SKM-1 treated with dmso at 0.1 percent for 144 hours (cell line): ENCODE data around the gene ADAMTS5.

ENCODE experiments used
- DNase-seq: peaks from one replicate; lab custom pipeline; 2025; ENCODE audit not compliant: unreplicated experiment; lab: John Stamatoyannopoulos, UW

ADAMTS5 gene

DNA sequence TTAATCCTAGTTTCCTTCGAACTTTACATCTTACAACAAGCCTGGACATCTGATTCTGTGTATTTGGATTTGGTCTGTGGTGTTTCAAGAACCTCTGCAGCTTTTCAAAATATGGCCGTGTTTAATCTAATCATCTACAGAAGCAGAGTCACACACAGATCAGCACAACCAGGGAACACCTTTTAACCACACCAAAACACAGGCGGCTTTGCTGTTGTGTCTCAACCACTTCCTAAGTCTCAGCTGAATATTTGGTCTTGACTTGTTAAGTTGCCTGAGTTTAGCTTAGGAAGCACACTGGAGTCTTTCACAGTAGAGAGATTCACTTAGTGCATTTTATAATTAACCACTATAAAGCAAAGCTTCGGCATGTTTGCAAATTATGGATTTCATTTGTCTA lies 17.1 kb downstream of the ADAMTS5 start:
- DNase-seq, result no peak

GRCh38 chr21:26948194-26948593 lies 18.7 kb downstream of the ADAMTS5 start:
- DNase-seq, result no peak

- peak; percentile 34 for DNase-seq
Observed at GRCh38 chr21:26946744-26947446, 20.0 kb downstream of the ADAMTS5 start.

DNA sequence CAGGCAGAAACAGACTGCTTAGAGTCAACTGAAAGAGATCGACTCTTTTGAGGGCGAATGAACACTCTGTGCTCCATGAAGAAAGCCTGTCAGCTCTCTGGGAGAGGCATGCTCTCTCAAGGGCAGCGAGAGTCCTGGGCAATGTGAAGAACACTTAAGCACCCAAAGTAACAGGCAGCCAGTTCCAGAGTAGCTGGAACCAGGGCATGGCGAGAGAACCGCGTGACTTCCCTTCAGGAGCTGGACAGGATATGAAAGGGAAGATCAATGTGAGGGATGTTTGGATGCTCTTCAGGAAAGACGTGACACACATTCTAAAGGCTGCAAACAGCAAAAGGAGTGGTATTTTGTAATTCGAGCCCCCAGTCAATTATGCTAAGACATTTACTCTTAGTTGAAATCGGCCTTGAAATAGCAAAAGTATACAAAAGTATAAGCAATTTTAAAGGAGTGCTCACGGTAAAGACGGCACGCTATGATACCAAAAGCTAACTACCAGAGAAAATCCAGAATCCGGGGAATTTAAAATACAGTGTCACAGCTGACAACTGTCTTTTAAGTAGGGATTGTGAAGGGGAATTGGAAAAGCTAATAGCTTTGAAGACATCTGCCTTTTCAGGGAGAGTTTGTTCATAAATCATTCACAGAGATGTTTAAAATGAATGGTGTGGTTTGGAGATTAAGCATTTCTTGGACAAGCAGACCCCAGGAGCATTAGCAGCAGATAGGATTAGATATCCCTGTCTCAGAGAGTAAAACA lies 20.8 kb downstream of the ADAMTS5 start:
- no peak for DNase-seq

DNA sequence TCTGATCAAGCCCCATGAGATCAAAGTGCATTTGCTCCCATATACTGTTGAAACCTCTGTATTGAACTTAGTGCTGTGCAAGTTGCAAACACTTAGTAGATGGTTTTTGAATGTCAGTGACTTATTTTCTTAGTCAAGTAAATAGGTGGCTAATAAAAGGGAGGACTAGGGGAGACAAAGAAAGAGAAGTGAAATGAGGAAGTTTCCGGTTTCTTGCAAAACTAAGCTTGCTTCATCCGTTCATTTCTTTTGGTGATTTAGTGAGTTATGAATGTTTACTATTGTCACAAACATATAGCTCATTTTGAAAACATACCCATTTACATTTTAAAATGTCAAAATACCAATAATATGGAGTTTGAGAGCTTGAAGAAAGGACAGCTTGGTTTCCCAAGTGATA lies 23.0 kb downstream of the ADAMTS5 start:
- DNase-seq, result peak; percentile 86

DNA sequence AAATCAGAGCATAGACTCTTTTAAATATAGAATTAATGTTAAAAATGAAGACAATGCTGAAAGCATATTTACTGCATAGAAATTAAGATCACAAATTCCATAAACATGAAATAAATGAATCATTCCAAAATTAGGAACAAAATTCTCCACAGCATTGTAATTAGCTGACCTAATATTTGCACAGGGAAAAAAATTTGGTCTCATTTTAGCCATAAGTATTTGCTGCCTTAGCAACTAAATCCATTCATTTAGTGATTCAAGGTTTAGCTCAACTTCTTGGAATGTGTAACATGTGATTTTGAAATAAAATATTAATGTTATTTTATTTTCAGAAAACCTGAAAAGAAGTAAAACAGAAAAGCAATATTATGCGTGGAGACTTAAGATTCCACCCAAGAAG lies 25.5 kb downstream of the ADAMTS5 start:
- no peak for DNase-seq

DNA sequence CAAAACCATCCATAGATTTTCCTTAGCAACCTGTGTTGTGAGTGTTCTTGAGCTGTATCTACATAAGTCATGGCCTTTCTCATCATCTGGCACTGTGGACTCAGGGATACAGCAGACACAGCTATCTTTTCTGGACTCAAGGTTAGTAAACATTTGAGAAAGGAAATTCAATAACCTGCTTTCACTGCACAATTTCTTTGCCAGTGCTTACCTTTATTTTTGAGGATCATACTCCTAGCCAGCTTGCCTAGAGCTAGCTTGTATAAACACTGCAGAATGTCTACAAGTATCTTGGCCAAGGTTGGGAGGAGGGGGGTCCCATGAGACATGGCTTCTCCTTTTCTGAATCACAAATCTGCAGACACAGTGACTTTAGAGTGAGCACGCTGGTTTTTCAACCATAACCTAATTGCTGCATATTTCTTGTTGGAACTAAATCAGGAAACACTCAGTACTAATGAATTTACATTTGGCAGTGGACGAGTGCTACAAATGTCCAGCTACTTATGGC lies 27.2 kb downstream of the ADAMTS5 start:
- DNase-seq, result no peak

DNA sequence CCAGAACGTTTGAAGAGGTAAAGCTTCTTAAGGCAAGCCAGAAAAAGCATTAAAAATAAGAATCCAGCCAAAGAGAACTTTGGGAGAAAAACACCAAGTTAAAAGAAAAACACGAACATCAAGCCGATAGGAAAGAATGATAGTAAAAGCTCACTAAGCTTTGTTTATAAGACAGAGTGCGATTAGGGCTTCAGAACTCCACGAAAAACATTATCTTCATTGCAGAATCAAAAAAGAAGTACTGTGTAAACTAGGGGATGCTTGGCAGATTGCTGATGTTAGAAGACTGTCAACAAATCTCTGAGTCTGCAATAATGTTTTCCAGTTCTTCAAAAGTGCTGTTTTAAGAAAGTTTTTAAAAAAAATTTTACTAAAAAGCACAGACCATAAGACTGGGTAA lies 30.2 kb downstream of the ADAMTS5 start:
- DNase-seq, result no peak

DNA sequence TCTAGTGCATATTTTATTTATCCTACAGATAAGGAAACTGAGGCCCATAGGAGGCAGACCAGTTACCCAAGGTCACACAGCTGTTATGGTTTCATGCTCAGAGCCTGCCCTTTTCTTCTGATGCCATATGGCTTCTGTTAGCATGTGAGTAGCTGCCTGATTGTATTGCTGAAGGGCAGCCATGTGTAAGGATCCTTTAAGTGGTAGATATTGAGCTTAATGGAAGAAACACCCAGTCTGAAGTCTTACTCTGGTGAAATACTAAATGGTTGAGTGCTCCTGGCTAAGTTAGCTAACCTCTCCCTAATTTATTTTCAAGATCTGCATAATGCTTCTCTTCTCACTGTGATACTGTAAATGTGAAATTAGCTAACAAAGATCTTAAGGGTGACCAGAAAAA lies 30.9 kb downstream of the ADAMTS5 start:
- no peak for DNase-seq

DNA sequence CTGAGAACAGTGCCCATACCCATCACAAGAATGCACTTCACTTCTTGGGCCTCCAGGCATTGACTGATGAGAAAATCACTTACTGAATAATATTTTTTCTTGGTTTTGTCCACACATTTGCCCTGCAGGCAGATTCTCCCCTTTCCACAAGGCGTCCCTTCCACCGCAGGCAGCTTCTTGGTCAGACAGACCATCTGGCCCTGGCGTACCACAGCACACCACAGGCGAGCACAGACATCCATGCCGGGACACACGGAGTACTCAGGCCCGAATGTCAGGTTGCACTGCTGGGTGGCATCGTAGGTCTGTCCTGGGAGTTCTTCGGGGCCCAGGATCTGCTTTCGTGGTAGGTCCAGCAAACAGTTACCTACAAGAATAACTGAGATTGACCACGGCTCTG lies 32.5 kb downstream of the ADAMTS5 start:
- DNase-seq, result no peak

DNA sequence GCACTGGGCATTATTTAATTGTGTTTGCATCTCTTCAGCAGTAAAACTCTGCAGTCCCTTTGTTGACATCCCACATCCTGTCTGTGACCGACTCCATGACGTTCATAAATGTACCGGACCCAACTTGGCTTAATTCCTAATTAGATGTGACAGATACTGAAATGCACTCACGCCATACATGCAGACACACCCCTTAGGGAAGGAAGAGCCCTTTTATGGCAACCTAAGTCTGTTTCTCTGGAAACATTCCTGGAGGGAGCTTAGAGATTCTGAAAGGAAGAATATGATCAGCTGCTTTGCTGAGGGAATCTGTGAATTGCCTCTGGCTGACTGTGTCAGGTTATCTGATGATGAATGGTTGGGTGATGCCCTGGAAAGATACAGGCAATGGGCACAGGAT lies 33.4 kb downstream of the ADAMTS5 start:
- DNase-seq, result no peak

DNA sequence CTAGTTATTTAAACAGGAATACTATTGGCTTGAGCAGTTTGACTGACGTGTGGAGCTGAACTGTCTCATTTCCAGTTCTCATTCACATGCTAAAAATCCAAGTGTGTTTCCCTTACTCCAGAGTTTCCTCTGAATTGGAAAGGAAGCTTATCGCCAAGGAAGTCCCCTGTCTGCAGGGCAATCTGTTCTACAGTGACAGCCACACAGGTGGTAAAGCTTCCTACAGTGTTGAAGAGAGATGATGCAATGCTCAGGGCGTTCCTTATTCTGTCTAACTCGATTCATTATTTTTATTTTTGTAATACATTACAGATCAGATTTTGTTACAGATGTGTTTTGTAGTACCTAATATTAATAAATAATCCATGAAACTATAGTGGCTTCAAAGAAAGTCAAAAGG lies 41.3 kb downstream of the ADAMTS5 start:
- no peak for DNase-seq

DNA sequence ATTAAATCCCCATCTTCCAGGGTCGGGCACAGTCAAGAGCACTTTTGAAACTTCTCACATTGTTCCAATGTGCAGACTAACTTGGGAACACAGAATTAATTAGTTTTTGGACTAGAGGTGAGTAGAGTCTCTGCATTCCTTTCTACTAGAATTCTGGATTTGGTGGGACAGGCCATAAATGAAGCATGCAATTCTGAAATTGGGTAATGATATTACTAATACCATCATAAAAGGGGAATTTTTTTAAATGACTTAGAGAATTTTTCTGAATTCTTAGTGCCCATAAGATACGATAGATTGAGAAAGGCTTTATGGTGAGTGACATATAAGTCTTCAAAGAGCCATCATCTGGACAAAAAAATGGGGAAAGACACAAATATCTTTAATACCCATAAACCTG lies 41.8 kb downstream of the ADAMTS5 start:
- no peak for DNase-seq

- DNase-seq, result no peak
Observed at GRCh38 chr21:26923986-26924385, 42.9 kb downstream of the ADAMTS5 start.

- no peak for DNase-seq
Observed at GRCh38 chr21:26920055-26920454, 46.8 kb downstream of the ADAMTS5 start.

DNA sequence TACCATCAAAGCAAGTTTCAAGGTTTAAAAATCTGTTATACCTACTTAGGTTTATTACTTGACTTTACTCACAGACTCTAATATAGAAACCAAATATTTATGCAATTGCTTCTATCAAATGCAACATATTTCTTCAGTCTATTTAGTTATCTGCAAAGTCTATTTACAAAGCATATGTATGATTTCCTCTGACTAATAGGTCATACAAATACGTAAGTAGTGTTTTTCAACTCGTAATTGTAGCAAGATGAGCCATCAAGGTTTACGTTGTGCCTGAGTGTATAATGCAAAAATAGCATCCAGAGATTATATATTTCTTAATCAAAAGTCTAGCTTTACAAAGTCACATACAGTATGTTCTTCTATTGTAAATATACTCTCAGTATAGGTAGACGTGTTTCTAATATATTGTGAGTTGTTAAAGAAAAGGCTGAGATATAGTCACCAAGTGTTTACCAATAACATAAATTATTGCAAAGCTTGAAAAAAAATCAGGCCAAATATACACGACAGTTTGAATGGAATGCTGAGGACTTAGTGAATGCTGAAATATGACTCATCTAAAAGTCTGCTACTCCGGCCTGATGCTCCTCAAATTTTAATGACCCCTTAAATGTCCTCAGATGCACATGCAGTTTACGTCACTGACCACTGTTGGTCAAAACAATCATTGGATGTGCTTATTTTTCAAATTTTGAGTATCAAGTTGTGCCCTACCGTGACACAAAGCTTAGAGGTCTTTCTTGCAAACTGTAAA lies 48.4 kb downstream of the ADAMTS5 start:
- DNase-seq, result no peak

DNA sequence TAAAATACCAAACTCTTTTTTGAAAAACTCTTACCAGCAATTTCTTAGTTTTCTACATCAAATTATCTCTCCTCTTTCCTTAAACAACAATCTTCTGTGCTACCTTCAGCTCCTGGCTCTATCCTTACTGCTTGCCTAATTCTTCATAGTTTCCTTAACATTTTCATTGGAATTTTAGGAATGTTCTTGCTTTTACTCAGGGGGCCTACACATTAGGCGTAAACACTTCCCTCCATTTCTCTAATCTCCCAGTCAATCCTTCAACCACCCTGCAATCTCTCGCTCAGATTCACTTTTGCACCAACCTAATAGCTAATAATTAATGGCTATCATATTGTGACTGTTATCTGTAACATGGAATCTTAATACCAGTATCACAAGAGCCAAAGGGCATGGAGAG lies 50.1 kb downstream of the ADAMTS5 start:
- no peak for DNase-seq

- DNase-seq, result peak; percentile 7
Observed at GRCh38 chr21:26914557-26914956, 52.3 kb downstream of the ADAMTS5 start.

DNA sequence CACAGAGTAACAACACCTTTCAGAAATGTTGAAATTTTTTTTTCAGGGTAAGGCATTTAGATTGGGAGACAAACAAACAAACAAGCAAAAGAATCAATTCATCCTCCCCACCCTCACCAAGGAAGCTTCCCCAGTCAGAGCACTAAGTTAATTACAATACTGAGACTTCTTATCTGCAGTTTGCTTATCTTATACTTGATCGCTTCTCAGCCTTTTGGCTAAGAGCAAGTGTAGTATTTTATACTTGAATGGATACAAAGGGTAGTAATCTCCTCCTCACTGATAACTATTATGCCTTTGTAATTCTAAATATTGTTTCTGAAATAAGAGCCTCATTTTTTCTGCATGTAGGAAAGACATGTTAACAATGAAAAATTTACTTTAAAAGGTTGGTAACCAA lies 54.4 kb downstream of the ADAMTS5 start:
- DNase-seq, result no peak

DNA sequence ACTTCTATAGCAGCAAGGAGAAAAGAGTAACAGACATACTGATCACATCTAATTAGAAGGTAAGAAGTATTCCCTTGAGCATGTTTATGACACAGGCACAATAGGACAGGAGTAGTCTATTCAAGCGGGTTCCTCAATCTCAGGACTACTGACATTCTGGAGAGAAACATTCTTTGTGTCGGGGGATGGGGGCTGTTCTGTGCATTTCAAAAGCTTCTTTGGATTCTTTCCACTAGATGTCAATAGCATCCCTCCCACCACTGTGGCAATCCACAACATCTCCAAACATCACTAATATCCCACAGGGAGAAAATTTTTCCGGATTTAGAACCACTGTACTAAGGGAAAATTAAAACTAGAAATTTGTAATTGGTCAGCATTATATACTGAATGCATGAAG lies 56.9 kb downstream of the ADAMTS5 start:
- no peak for DNase-seq

DNA sequence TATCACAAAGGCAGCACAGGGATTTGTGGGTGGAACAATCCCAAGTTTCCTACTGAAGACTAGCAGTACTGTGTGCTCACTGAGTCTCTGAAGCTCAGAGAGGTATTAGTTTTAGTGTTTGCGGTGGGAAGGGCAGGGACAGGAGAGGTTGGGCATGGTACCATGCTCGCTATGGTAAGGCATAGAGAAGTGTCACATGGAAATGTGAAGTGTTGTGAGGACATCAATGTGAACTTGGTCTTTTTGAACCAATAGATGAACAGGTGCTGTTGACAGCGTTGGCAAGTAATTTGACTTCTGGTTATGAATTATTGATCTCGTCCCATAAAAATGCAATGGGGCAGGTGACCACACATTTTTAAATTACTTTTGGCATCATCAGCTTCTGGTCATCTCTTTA lies 65.9 kb downstream of the ADAMTS5 start:
- DNase-seq, result no peak

DNA sequence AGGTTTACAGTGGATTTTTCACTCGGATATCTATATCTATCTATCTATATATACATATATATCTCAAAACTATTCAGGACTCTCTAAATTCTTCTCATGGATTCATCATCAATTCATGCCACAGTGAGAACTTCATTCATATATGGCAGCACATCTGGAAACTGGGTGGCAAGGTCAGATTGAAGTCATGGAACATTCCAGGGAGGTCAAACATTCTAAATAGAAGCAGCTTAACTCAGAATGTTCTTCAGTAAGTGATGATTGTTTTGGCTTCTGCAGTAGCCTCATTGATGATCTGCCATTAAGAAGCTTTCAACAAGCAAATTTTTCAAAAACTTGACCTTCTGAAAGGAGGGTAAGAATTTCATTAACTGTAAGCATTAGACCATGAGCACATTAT lies 74.7 kb downstream of the ADAMTS5 start:
- DNase-seq, result no peak
